K562 (cell line): ENCODE data around the gene CREB3L2. TPM values are rescaled to one million over a fixed set of nuclear protein-coding genes. Genes with fewer than 3 reads are reported as not detected.

ENCODE experiments used
- CREB5 ChIP-seq: fragments of 250-450 bp; sonication (Bioruptor Pico); IDR thresholded peaks from 2 replicates; pipeline ENCODE4 v1.5.0; 2020; ENCODE audit warnings: mild to moderate bottlenecking
- GTF2E2 ChIP-seq: fragments of 200-800 bp; sonication (Bioruptor generic); IDR thresholded peaks from 2 replicates; pipeline ENCODE4 v1.6.1; 2016; ENCODE audit warnings: missing genetic modification characterization, missing compliant biosample characterization
- HNRNPH1 ChIP-seq: fragments of 200-400 bp; formaldehyde crosslinking; optimal IDR thresholded peaks from 2 replicates; pipeline ENCODE3; 2017; ENCODE audit warnings: low read depth, mild to moderate bottlenecking, low read length, moderate library complexity
- JUND ChIP-seq, 2 experiments: IDR thresholded peaks; 2 replicates in 1 of 2; 3 replicates in 1 of 2; pipeline ENCODE4 v1.6.1; 2011; ENCODE audit warnings: borderline replicate concordance in 2 of 2, low read depth in 2 of 2, low read length in 2 of 2, improper control_type of control experiment in 1 of 2, missing biosample characterization in 1 of 2, missing genetic modification characterization in 1 of 2, missing genetic modification reagents in 1 of 2
- MCM7 ChIP-seq, 2 experiments: fragments of 450-650 bp; IDR thresholded peaks; 2 replicates each; pipeline ENCODE4 v1.6.1; 2016 to 2018
- RBM14 ChIP-seq: fragments of 200-400 bp; formaldehyde crosslinking; IDR thresholded peaks from 2 replicates; pipeline ENCODE4 v1.6.1; 2018; ENCODE audit warnings: low read depth, mild to moderate bottlenecking, low read length, moderate library complexity, borderline replicate concordance; ENCODE audit not compliant: insufficient read depth
- RBM22 ChIP-seq: fragments of 200-400 bp; formaldehyde crosslinking; IDR thresholded peaks from 2 replicates; pipeline ENCODE4 v1.6.1; 2018; ENCODE audit warnings: low read length, low read depth; ENCODE audit not compliant: poor library complexity, severe bottlenecking
- SETDB1 ChIP-seq: IDR thresholded peaks from one replicate; pipeline ENCODE4 v1.6.1; 2012; ENCODE audit warnings: low read length, control low read depth, inconsistent platforms
- U2AF1 ChIP-seq: fragments of 200-400 bp; formaldehyde crosslinking; optimal IDR thresholded peaks from 2 replicates; pipeline ENCODE3; 2017; ENCODE audit warnings: mild to moderate bottlenecking, low read depth, low read length, moderate library complexity
- ZBTB9 ChIP-seq: fragments of 450-650 bp; formaldehyde crosslinking; IDR thresholded peaks from 2 replicates; pipeline ENCODE4 v1.4.0; 2020; ENCODE audit warnings: mild to moderate bottlenecking, moderate library complexity
- ZC3H4 ChIP-seq: sonication (generic); formaldehyde crosslinking; IDR thresholded peaks from 2 replicates; pipeline ENCODE4 v1.9.0; 2021; ENCODE audit warnings: missing genetic modification reagents, borderline replicate concordance
- ZFX ChIP-seq: sonication (generic); formaldehyde crosslinking; IDR thresholded peaks from 2 replicates; pipeline ENCODE4 v1.8.0; 2022; ENCODE audit warnings: mild to moderate bottlenecking, missing genetic modification reagents, moderate library complexity
- ZNF280B ChIP-seq: fragments of 250-450 bp; sonication (Bioruptor Pico); IDR thresholded peaks from 2 replicates; pipeline ENCODE4 v1.5.1; 2021; ENCODE audit warnings: mild to moderate bottlenecking
- ZNF407 ChIP-seq: fragments of 450-650 bp; IDR thresholded peaks from 2 replicates; pipeline ENCODE4 v1.6.1; 2016; ENCODE audit warnings: low read depth
- polyA plus RNA-seq, 8 experiments: library from polyadenylated mRNA; depleted of rRNA in 4 of 8; stranded (reverse) in 5 of 8; unstranded in 3 of 8; fragments of >200 nt; fragmentation: Nextera tagmentation in 2 of 8; fragmentation: Illumina TruSeq in 1 of 8; extraction: Ambion mirVana in 2 of 8; extraction: Trizol in 1 of 8; gene quantifications; 2 replicates each; pipeline versions ENCODE4 v1.2.1 to v1.2.3, GENCODE V29; 2011 to 2014; ENCODE audit warnings: inconsistent platforms in 1 of 8, missing spikeins in 1 of 8
- total RNA-seq, 7 experiments: library from RNA; depleted of rRNA in 6 of 7; stranded (reverse); fragments of >200 nt in 6 of 7; fragmentation: Illumina TruSeq in 2 of 7; extraction: Trizol in 2 of 7; gene quantifications; 2 replicates each; pipeline versions ENCODE4 v1.2.1 to v1.2.3, GENCODE V29; 2011 to 2021; ENCODE audit warnings: low replicate concordance in 1 of 7

The CREB3L2 gene
- total and polyA plus RNA-seq, 9 of the 15 experiments (the other 6 are each of a cell fraction or from before 2014, with no cell fraction given): 7.1 to 45.6 (median 15.8) TPM

- no peak for TF ChIP-seq ZNF407
- TF ChIP-seq RBM22: no peak
- TF ChIP-seq JUND (IDR thresholded peaks at IDR 0.05; ENCODE audit: borderline replicate concordance, low read depth, low read length): peak; percentile 58; the same call in 1 of the 2 replicates
- 0 out of 3 replicates have a peak, but pooled peaks have one; percentile 10 for TF ChIP-seq JUND (tag; IDR thresholded peaks at IDR 0.05; ENCODE audit: borderline replicate concordance, low read depth, low read length)
- no peak for TF ChIP-seq ZBTB9 (CRISPR knock-in tag)
- no peak for TF ChIP-seq ZC3H4 (CRISPR knock-in tag)
- peak; percentile 12 for TF ChIP-seq SETDB1
- TF ChIP-seq ZFX (CRISPR knock-in tag): no peak
- TF ChIP-seq MCM7 (IDR thresholded peaks at IDR 0.05): no peak
- no peak for TF ChIP-seq HNRNPH1
- no peak for TF ChIP-seq ZNF280B (CRISPR knock-in tag)
- no peak for TF ChIP-seq U2AF1
- TF ChIP-seq GTF2E2 (tag): no peak
- TF ChIP-seq CREB5 (CRISPR knock-in tag): no peak
- no peak for TF ChIP-seq RBM14
Observed at GRCh38 chr7:137953665-137954470, 48.0 kb downstream of the CREB3L2 start (continued).
